ENCODE data around the gene PCDH15. TPM values are rescaled to one million over a fixed set of nuclear protein-coding genes. Genes with fewer than 3 reads are reported as not detected.

Gene PCDH15
- total RNA-seq, 1 experiment from 2014 or later, result 0.59 TPM

- DNase-seq (ENCODE audit: low spot score) (no peak), ATAC-seq (no peak)
- no peak for TF ChIP-seq TCF7 (CRISPR knock-in tag; IDR thresholded peaks at IDR 0.05; ENCODE audit: low read depth)
- TF ChIP-seq, protein P1, sequence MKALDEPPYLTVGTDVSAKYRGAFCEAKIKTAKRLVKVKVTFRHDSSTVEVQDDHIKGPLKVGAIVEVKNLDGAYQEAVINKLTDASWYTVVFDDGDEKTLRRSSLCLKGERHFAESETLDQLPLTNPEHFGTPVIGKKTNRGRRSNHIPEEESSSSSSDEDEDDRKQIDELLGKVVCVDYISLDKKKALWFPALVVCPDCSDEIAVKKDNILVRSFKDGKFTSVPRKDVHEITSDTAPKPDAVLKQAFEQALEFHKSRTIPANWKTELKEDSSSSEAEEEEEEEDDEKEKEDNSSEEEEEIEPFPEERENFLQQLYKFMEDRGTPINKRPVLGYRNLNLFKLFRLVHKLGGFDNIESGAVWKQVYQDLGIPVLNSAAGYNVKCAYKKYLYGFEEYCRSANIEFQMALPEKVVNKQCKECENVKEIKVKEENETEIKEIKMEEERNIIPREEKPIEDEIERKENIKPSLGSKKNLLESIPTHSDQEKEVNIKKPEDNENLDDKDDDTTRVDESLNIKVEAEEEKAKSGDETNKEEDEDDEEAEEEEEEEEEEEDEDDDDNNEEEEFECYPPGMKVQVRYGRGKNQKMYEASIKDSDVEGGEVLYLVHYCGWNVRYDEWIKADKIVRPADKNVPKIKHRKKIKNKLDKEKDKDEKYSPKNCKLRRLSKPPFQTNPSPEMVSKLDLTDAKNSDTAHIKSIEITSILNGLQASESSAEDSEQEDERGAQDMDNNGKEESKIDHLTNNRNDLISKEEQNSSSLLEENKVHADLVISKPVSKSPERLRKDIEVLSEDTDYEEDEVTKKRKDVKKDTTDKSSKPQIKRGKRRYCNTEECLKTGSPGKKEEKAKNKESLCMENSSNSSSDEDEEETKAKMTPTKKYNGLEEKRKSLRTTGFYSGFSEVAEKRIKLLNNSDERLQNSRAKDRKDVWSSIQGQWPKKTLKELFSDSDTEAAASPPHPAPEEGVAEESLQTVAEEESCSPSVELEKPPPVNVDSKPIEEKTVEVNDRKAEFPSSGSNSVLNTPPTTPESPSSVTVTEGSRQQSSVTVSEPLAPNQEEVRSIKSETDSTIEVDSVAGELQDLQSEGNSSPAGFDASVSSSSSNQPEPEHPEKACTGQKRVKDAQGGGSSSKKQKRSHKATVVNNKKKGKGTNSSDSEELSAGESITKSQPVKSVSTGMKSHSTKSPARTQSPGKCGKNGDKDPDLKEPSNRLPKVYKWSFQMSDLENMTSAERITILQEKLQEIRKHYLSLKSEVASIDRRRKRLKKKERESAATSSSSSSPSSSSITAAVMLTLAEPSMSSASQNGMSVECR (CRISPR knock-in tag; IDR thresholded peaks at IDR 0.05; ENCODE audit: borderline replicate concordance), result no peak
- no peak for TF ChIP-seq NFYB (CRISPR knock-in tag; conservative IDR thresholded peaks at IDR 0.05; ENCODE audit: low read depth)
- Mint-ChIP-seq H3K36me3 (0 out of 2 replicates have a peak, but pooled peaks cover 5% of the 10 kb centered on the region), H3K27ac (no peak overlapping the region), H3K9me3 (peaks cover 13% of the 10 kb centered on the region), H3K27me3 (ENCODE audit: low read depth) (no peaks in the 10 kb centered on the region; the same call in 1 of the 2 replicates), H3K4me3 (no peak overlapping the region), H3K4me1 (peaks cover 8% of the 10 kb centered on the region)
- ChIA-PET POLR2A (no interaction called here), CTCF (no interaction called here)
These were observed 516.4 kb downstream of the PCDH15 start for GRCh38 chr10:54284526-54285193.

DNA sequence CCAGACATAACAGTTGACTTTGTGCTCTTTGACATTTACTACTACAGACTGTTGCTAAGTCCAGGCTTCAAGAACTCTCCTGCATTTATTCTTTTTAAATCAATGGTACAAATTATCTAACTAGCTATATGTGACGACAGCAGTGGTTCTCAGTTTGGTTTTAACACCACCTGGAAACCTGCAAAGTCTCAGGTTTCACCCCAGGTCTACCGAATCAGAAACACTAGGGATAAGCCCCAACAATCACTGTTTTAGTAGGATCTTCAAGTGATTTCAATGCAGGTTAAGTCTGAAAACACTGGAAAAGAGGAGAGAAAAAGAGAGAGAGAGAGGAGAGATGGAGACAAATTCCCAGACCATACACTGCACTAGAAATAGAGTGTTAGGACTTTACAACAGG, 519.0 kb downstream of the PCDH15 start:
- no peaks in the 10 kb centered on the region for H3K9me3 Mint-ChIP-seq
- POLR2A ChIA-PET, result no interaction called here
- H3K4me1 Mint-ChIP-seq, result peaks cover 8% of the 10 kb centered on the region
- H3K36me3 Mint-ChIP-seq, result no peaks in the 10 kb centered on the region
- ATAC-seq (peak; percentile 66), DNase-seq (ENCODE audit: low spot score) (no peak)
- H3K27me3 Mint-ChIP-seq (ENCODE audit: low read depth), result no peaks in the 10 kb centered on the region
- CTCF ChIA-PET, result no interaction called here
- H3K4me3 Mint-ChIP-seq, result no peak overlapping the region
- TF ChIP-seq ZSCAN18 (CRISPR knock-in tag; IDR thresholded peaks at IDR 0.05) (no peak), TEAD1 (CRISPR knock-in tag; IDR thresholded peaks at IDR 0.05) (no peak), MXD4 (CRISPR knock-in tag; IDR thresholded peaks at IDR 0.05; ENCODE audit: borderline replicate concordance) (no peak), ZNF671 (CRISPR knock-in tag; IDR thresholded peaks at IDR 0.05) (no peak), TCF7 (CRISPR knock-in tag; IDR thresholded peaks at IDR 0.05; ENCODE audit: low read depth) (no peak), IRF2 (CRISPR knock-in tag; IDR thresholded peaks at IDR 0.05; ENCODE audit: borderline replicate concordance, low read depth) (no peak), NR3C1 (CRISPR knock-in tag; conservative IDR thresholded peaks at IDR 0.05; ENCODE audit: low read depth) (no peak), MAX (CRISPR knock-in tag; IDR thresholded peaks at IDR 0.05) (no peak), ZNF281 (CRISPR knock-in tag; IDR thresholded peaks at IDR 0.05) (no peak)
- TF ChIP-seq, protein P2, sequence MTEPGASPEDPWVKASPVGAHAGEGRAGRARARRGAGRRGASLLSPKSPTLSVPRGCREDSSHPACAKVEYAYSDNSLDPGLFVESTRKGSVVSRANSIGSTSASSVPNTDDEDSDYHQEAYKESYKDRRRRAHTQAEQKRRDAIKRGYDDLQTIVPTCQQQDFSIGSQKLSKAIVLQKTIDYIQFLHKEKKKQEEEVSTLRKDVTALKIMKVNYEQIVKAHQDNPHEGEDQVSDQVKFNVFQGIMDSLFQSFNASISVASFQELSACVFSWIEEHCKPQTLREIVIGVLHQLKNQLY (CRISPR knock-in tag; IDR thresholded peaks at IDR 0.05), result no peak
- peak overlapping the region; percentile 38; the same call in 1 of the 2 replicates for H3K27ac Mint-ChIP-seq

Data from WTC11 (cell line).